Right ventricle myocardium superior (tissue), 1 donor: ENCODE measurements around the gene TNS2. TPM values are rescaled to one million over a fixed set of nuclear protein-coding genes. Genes with fewer than 3 reads are reported as not detected.

Source experiments
- ATAC-seq: fragments of 200-7000 bp; cut with Tn5 transposase; one replicate; pipeline ENCODE4 v1.9.1; 2020; ENCODE audit warnings: mild to moderate bottlenecking; ENCODE audit not compliant: poor library complexity
- DNase-seq: peaks from one replicate; pipeline ENCODE4 v3.0.0-alpha.2; 2020
- intact Hi-C: fragments of 100-400 bp; cut with DNase I; formaldehyde crosslinking; loops from one replicate; pipeline ENCODE4 v1.11.2; 2022
- total RNA-seq: library from RNA; stranded (reverse); fragmentation: NEBNext Ultra II Directional; extraction: Animal tissue kit (Norgen Biotek cat#: 25700); gene quantifications from one replicate; pipeline ENCODE4 v1.2.1, GENCODE V29; 2021
- donor health status: DM: no; HTN: yes; CAD: no; lungs with severe emphysema.

The TNS2 gene
- total RNA-seq, 1 donor from 2014 or later = 107 TPM

GRCh38 chr12:53042607-53043454, 7.0 kb upstream of the TNS2 start:
- intact Hi-C loops = no loop called here
- ATAC-seq = no peak
- DNase-seq = no peak

GRCh38 chr12:53044052-53044581, 5.7 kb upstream of the TNS2 start:
- peak; percentile 57 for DNase-seq
- ATAC-seq = no peak
- intact Hi-C loops = no loop called here

GRCh38 chr12:53044896-53045695, 4.8 kb upstream of the TNS2 start:
- intact Hi-C loops = no loop called here
- DNase-seq = no peak
- ATAC-seq = no peak

GRCh38 chr12:53045696-53046045, 4.2 kb upstream of the TNS2 start:
- intact Hi-C loops = no loop called here
- DNase-seq = no peak

GRCh38 chr12:53046655-53047220, 3.1 kb upstream of the TNS2 start:
- intact Hi-C loops = no loop called here
- DNase-seq = peak; percentile 93
- peak; percentile 30 for ATAC-seq

More at GRCh38 chr12:53045696-53046045, 4.2 kb upstream of the TNS2 start:
- ATAC-seq = no peak

GRCh38 chr12:53047221-53048032, 2.4 kb upstream of the TNS2 start:
- DNase-seq = peak; percentile 92
- ATAC-seq = peak; percentile 19
- intact Hi-C loops = no loop called here

GRCh38 chr12:53048033-53048779, 1.7 kb upstream of the TNS2 start:
- ATAC-seq = peak; percentile 21
- DNase-seq = peak; percentile 87
- intact Hi-C loops = no loop called here

- DNase-seq (peak; percentile 88), ATAC-seq (peak; percentile 14)
- intact Hi-C loops = no loop called here
Observed at GRCh38 chr12:53048780-53049401, 974 bp upstream of the TNS2 start.

GRCh38 chr12:53050426-53051057, 677 bp downstream of the TNS2 start:
- DNase-seq = no peak
- ATAC-seq = no peak
- intact Hi-C loops = no loop called here

- ATAC-seq (peak; percentile 3), DNase-seq (peak; percentile 87)
- intact Hi-C loops = no loop called here
Observed at GRCh38 chr12:53051058-53051880, 1.4 kb downstream of the TNS2 start.

GRCh38 chr12:53051881-53052412, 2.1 kb downstream of the TNS2 start:
- ATAC-seq (no peak), DNase-seq (no peak)
- intact Hi-C loops = no loop called here

GRCh38 chr12:53052419-53053217, 2.8 kb downstream of the TNS2 start:
- ATAC-seq (peak; percentile 28), DNase-seq (peak; percentile 96)
- intact Hi-C loops = no loop called here

GRCh38 chr12:53053218-53054111, 3.6 kb downstream of the TNS2 start:
- ATAC-seq = peak; percentile 5
- DNase-seq = no peak
- intact Hi-C loops = no loop called here
